ENCODE measurements around the gene RCAN3.

RCAN3 gene

GRCh38 chr1:24474193-24474592 is 28.4 kb upstream of the RCAN3 start:
- FAIRE-seq (no peak), DNase-seq (ENCODE audit: insufficient read length, low spot score) (no peak)
- TF ChIP-seq CTCF (IDR thresholded peaks at IDR 0.05; ENCODE audit: insufficient read depth, missing control alignments): no peak

DNA sequence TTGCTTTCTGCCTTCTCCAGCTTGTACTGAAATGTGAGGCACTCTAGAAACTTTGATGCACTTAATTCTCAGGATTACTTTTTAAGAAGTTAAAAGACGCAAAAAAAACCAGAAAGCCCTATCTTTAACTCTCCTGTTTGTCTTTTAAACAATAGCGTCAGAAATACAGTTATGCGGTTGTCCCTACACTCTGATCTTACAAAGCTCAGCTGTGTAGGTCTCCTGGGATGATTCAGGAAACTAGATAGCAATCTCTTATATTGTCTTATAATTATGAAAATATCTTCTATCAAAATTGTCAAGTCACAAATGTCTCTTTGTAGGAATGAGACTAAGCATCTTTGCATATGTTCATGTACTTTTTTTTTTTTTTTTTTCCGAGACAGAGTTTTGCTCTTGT is 26.9 kb upstream of the RCAN3 start:
- TF ChIP-seq CTCF (IDR thresholded peaks at IDR 0.05; ENCODE audit: insufficient read depth, missing control alignments): no peak
- FAIRE-seq (no peak), DNase-seq (ENCODE audit: insufficient read length, low spot score) (no peak)

GRCh38 chr1:24476571-24476970 is 26.1 kb upstream of the RCAN3 start:
- DNase-seq (ENCODE audit: insufficient read length, low spot score) (no peak), FAIRE-seq (no peak)
- no peak for TF ChIP-seq CTCF (IDR thresholded peaks at IDR 0.05; ENCODE audit: insufficient read depth, missing control alignments)

- no peak for DNase-seq (ENCODE audit: insufficient read length, low spot score)
- no peak for FAIRE-seq
- no peak for TF ChIP-seq CTCF (IDR thresholded peaks at IDR 0.05; ENCODE audit: insufficient read depth, missing control alignments)
Measured at GRCh38 chr1:24477309-24477708, 25.3 kb upstream of the RCAN3 start.

DNA sequence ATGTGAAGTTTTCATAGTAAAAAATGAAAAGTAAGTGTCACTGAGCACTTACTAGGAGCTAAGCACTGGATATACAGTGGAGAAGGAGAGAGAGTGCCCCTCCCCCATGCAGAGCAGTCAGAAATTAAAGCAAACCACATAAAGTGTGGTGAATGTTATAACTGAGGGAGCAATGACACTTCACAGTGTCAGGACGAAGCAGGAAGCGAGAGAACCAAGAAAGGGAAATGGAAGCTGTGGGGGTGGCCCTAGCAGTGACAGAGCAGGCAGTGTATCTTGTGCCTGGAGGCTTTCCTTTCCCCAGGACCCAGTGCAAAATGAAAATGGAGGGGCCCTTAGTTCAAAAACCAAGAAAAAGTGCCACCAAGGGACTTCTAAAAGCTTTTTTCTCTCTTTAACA is 21.5 kb upstream of the RCAN3 start:
- DNase-seq (ENCODE audit: insufficient read length, low spot score): no peak
- no peak for FAIRE-seq
- no peak for TF ChIP-seq CTCF (IDR thresholded peaks at IDR 0.05; ENCODE audit: insufficient read depth, missing control alignments)

DNA sequence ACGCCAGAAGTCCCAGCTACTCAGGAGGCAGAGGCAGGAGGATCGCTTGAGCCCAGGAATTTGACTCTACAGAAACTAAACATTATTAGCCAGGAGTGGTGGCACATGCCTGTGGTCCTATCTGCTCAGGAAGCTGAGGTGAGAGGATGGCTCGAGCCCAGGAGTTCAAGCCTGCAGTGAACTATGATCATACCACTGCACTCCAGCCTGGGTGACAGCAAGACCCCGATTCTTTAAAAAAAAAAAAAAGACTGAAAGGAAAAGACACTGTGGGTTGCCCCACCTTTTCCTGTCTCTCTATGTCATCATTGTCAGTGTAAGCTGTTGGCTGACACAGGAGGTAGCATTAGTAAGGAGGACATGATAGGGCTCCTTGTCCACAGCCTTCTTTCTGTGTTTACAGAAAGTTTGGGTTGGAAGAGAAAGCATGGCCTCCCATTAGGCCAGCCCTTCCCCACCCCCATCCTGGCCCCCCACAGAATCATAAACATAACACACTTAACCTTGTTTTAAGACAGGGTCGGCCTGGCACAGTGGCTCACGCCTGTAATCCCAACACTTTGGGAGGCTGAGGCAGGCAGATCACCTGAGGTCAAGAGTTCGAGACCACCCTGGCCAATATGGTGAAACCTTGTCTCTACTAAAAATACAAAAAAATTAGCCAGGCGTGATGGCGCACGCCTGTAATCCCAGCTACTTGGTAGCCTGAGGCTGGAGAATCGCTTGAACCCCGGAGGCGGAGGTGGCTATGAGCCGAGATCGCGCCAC is 20.6 kb upstream of the RCAN3 start:
- TF ChIP-seq CTCF (IDR thresholded peaks at IDR 0.05; ENCODE audit: insufficient read depth, missing control alignments): no peak
- FAIRE-seq (no peak), DNase-seq (ENCODE audit: insufficient read length, low spot score) (no peak)

GRCh38 chr1:24483441-24483840 is 19.2 kb upstream of the RCAN3 start:
- FAIRE-seq (no peak), DNase-seq (ENCODE audit: insufficient read length, low spot score) (no peak)
- TF ChIP-seq CTCF (IDR thresholded peaks at IDR 0.05; ENCODE audit: insufficient read depth, missing control alignments): no peak

All from D721Med (cell line).